RWPE2 (cell line): Measurements from ENCODE around the gene STEAP1.

Source experiments
- ATAC-seq: fragments of 200-7000 bp; cut with Tn5 transposase; 3 replicates; pipeline ENCODE4 v1.9.1; 2021; ENCODE audit warnings: low read depth
- DNase-seq: peaks from one replicate; pipeline ENCODE4 v3.0.0-alpha.2; 2020; ENCODE audit warnings: low spot score
- H3K27ac ChIP-seq: fragments of 450-650 bp; 2 replicates; pipeline ENCODE4 v1.5.1; 2017; ENCODE audit warnings: mild to moderate bottlenecking; ENCODE audit not compliant: poor library complexity, severe bottlenecking
- H3K27me3 ChIP-seq: fragments of 250-450 bp; sonication (Bioruptor Pico); 2 replicates; pipeline ENCODE4 v1.5.1; 2021; ENCODE audit warnings: mild to moderate bottlenecking, moderate library complexity; ENCODE audit not compliant: insufficient read depth, poor library complexity, severe bottlenecking
- H3K36me3 ChIP-seq: fragments of 250-450 bp; sonication (Bioruptor Pico); 2 replicates; pipeline ENCODE4 v1.5.1; 2020; ENCODE audit warnings: low read depth, mild to moderate bottlenecking, moderate library complexity
- H3K4me1 ChIP-seq: fragments of 250-450 bp; sonication (Bioruptor Pico); 2 replicates; pipeline ENCODE4 v1.5.1; 2021; ENCODE audit warnings: mild to moderate bottlenecking, moderate library complexity; ENCODE audit not compliant: insufficient read depth, poor library complexity, severe bottlenecking
- H3K4me3 ChIP-seq: fragments of 250-450 bp; sonication (Bioruptor Pico); 2 replicates; pipeline ENCODE4 v1.5.1; 2021; ENCODE audit warnings: mild to moderate bottlenecking, moderate library complexity; ENCODE audit not compliant: severe bottlenecking
- H3K9me3 ChIP-seq: fragments of 250-450 bp; sonication (Bioruptor Pico); 2 replicates; pipeline ENCODE4 v1.5.1; 2021; ENCODE audit warnings: mild to moderate bottlenecking, moderate library complexity; ENCODE audit not compliant: severe bottlenecking
- CTCF ChIP-seq: fragments of 450-650 bp; IDR thresholded peaks from one replicate; pipeline ENCODE4 v1.5.1; 2017; ENCODE audit warnings: mild to moderate bottlenecking, moderate library complexity; ENCODE audit not compliant: poor library complexity, severe bottlenecking

Gene STEAP1

GRCh38 chr7:90172121-90172520, 17.9 kb downstream of the STEAP1 start:
- H3K27ac ChIP-seq, result no peak overlapping the region
- H3K36me3 ChIP-seq, result no peaks in the 10 kb centered on the region
- H3K4me1 ChIP-seq, result no peaks in the 10 kb centered on the region
- no peak overlapping the region for H3K4me3 ChIP-seq
- no peak for TF ChIP-seq CTCF
- no peaks in the 10 kb centered on the region for H3K27me3 ChIP-seq
- no peaks in the 10 kb centered on the region for H3K9me3 ChIP-seq
- DNase-seq, result no peak
- ATAC-seq, result no peak

- H3K27ac ChIP-seq, result no peak overlapping the region
- ATAC-seq (no peak), DNase-seq (no peak)
- peaks cover 3% of the 10 kb centered on the region for H3K4me1 ChIP-seq
- H3K36me3 ChIP-seq, result no peaks in the 10 kb centered on the region
- TF ChIP-seq CTCF, result no peak
- no peaks in the 10 kb centered on the region for H3K27me3 ChIP-seq
- H3K4me3 ChIP-seq, result no peak overlapping the region
- no peaks in the 10 kb centered on the region for H3K9me3 ChIP-seq
Measured at GRCh38 chr7:90172624-90173023, 18.4 kb downstream of the STEAP1 start.

GRCh38 chr7:90173127-90173844, 19.0 kb downstream of the STEAP1 start:
- Histone ChIP-seq H3K27ac (no peak overlapping the region), H3K4me3 (no peak overlapping the region), H3K4me1 (peaks cover 10% of the 10 kb centered on the region), H3K36me3 (no peaks in the 10 kb centered on the region), H3K9me3 (no peaks in the 10 kb centered on the region), H3K27me3 (no peaks in the 10 kb centered on the region)
- no peak for ATAC-seq
- no peak for DNase-seq
- no peak for TF ChIP-seq CTCF

- no peak overlapping the region for H3K27ac ChIP-seq
- ATAC-seq, result no peak
- DNase-seq, result no peak
- no peaks in the 10 kb centered on the region for H3K36me3 ChIP-seq
- H3K27me3 ChIP-seq, result no peaks in the 10 kb centered on the region
- H3K4me1 ChIP-seq, result peaks cover 33% of the 10 kb centered on the region
- H3K4me3 ChIP-seq, result no peak overlapping the region
- H3K9me3 ChIP-seq, result no peaks in the 10 kb centered on the region
- no peak for TF ChIP-seq CTCF
Measured at GRCh38 chr7:90175667-90176066, 21.4 kb downstream of the STEAP1 start.

GRCh38 chr7:90176195-90176594, 21.9 kb downstream of the STEAP1 start:
- Histone ChIP-seq H3K27ac (no peak overlapping the region), H3K4me1 (peaks cover 38% of the 10 kb centered on the region), H3K9me3 (no peaks in the 10 kb centered on the region), H3K27me3 (no peaks in the 10 kb centered on the region), H3K4me3 (no peak overlapping the region), H3K36me3 (no peaks in the 10 kb centered on the region)
- DNase-seq, result no peak
- ATAC-seq, result no peak
- no peak for TF ChIP-seq CTCF
